Measurements from ENCODE around the gene BICD1.

- TF ChIP-seq GATA2 (IDR thresholded peaks at IDR 0.05; ENCODE audit: low read depth, low read length) (no peak), GATA3 (IDR thresholded peaks at IDR 0.05; ENCODE audit: low read depth, low read length) (no peak)
Observed at GRCh38 chr12:32235251-32235650, 128.6 kb downstream of the BICD1 start.
